Activated CD8-positive, alpha-beta memory T cell treated with anti-CD3 and anti-CD28 coated beads, Interleukin-2, amount 10 ng/mL, durations not matched to agents 7 days and 5 days (primary cell): ENCODE results near the gene CACNB4. TPM values are rescaled to one million over a fixed set of nuclear protein-coding genes. Genes with fewer than 3 reads are reported as not detected.
"Not testable (repeated sequence)": the region's sequence is repeated elsewhere in the genome, so short reads cannot be mapped to it uniquely, and the experiment has no call there.

Experiments used
- ATAC-seq: fragments of 150-1000 bp; cut with Tn5 transposase; one replicate; pipeline ENCODE4 v1.10.0; 2021; ENCODE audit warnings: moderate library complexity
- CTCF ChIA-PET: fragments of 350-600 bp; sonication (Branson Sonifier 250); formaldehyde crosslinking; loops from one replicate; lab custom pipeline; 2021; ENCODE audit warnings: antibody characterized with exemption; lab: Charles Lee
- DNase-seq: peaks from one replicate; pipeline ENCODE4 v3.0.0-alpha.2; 2020
- H3K27ac Mint-ChIP-seq: one replicate; pipeline ENCODE4 v1.8.0; 2021; ENCODE audit warnings: mild to moderate bottlenecking, mixed read lengths
- H3K27me3 Mint-ChIP-seq: one replicate; pipeline ENCODE4 v1.8.0; 2021; ENCODE audit warnings: mixed read lengths
- H3K36me3 Mint-ChIP-seq: one replicate; pipeline ENCODE4 v1.8.0; 2021; ENCODE audit warnings: mild to moderate bottlenecking, mixed read lengths
- H3K4me1 Mint-ChIP-seq: one replicate; pipeline ENCODE4 v1.8.0; 2021; ENCODE audit warnings: mixed read lengths
- H3K4me3 Mint-ChIP-seq: one replicate; pipeline ENCODE4 v1.8.0; 2021; ENCODE audit warnings: mild to moderate bottlenecking, moderate library complexity, mixed read lengths
- H3K9me3 Mint-ChIP-seq: one replicate; pipeline ENCODE4 v1.8.0; 2022; ENCODE audit warnings: low read depth, mixed read lengths
- total RNA-seq, 2 experiments: library from RNA; stranded (reverse); gene quantifications; one replicate each; pipeline ENCODE4 v1.2.3, GENCODE V29; 2021

Gene CACNB4
- total RNA-seq, 2 experiments from 2014 or later, result 0.14 to 0.23 TPM

DNA sequence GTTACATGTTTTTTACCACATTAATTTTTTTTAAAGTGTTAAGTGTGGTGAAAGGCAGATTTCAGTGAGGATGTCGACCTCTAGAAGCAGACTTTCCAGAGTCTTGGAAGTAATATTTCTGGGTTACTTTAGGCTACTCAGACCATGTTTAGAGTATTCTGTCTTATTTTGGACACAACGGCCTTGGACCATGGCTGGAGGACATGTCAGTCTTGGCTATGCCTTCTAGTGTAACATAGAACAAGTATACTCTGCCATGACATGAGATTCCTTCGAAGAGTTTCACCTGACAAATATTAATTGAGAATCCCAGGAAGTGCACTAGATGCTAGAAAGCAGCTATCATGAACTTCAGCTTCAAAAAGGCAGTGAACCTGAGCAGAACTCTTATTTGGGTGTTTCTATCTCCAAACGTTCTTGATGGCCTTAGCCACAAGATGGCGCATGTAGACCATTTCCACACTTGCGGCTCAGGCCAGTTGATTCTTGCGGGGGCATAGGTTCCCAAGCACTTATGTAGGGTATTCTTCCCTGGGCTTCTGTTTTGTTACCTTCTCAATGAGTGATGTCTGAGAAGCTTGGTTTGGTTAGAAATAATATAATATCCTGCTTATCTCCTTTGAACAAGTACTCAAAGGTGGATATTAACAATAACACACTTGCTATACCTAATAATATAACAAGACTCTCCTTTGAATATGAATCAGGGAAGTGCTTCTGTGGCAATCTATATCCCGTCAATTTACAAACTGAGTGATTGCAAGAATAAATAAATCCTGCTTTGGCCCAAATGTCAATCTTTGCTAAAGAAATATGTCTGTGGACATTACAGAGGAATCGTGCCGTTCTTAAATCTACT is 62.0 kb downstream of the CACNB4 start:
- H3K9me3 Mint-ChIP-seq, result no peaks in the 10 kb centered on the region
- CTCF ChIA-PET, result interaction anchor here (0.8 to 3.1 kb wide), 9 partner anchors 10 to 709 kb away, joined by 3 to 20 read pairs (median 4); partner anchors contain the start of gene STAM2
- DNase-seq (peak; percentile 72), ATAC-seq (peak; percentile 67)
- H3K27ac Mint-ChIP-seq, result no peak overlapping the region
- H3K36me3 Mint-ChIP-seq, result no peaks in the 10 kb centered on the region
- H3K4me3 Mint-ChIP-seq, result no peak overlapping the region
- H3K4me1 Mint-ChIP-seq, result no peaks in the 10 kb centered on the region
- no peaks in the 10 kb centered on the region for H3K27me3 Mint-ChIP-seq

DNA sequence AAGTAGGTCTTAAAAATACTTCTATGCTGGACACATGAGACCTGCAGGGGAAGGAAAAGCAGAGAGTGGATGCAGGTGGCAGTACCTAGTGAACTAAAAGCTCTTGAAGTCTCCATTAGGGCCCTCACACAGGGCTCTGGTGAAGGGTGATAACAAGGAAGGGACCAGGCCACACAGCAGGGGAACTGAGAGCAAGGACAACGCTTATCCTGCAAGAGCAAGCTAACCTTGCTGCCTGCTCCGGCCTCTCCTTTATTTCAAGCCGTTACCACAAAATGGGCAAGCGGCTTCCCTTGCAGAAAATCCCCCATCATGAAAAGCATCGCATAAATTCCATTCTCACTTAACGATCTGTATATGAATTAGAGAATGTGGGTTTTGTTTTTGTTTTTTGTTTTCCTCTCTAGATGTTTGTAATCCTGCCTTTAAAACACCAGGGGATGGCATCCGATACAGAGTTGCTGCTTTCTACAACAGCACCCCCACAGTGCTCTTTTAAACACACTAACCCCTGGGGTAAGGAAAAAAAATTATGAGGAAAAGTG is 64.5 kb downstream of the CACNB4 start:
- Mint-ChIP-seq H3K27ac (no peak overlapping the region), H3K9me3 (no peaks in the 10 kb centered on the region), H3K27me3 (peaks cover 7% of the 10 kb centered on the region), H3K4me1 (no peaks in the 10 kb centered on the region), H3K36me3 (no peaks in the 10 kb centered on the region), H3K4me3 (no peak overlapping the region)
- CTCF ChIA-PET, result interaction anchor here (1.3 to 1.4 kb wide), 2 partner anchors 9 to 35 kb away, joined by 4 to 5 read pairs; no protein-coding TSS in a partner anchor
- ATAC-seq, result no peak
- DNase-seq, result no peak

GRCh38 chr2:152033011-152033925 is 65.6 kb downstream of the CACNB4 start:
- Mint-ChIP-seq H3K27me3 (peaks cover 14% of the 10 kb centered on the region), H3K4me1 (no peaks in the 10 kb centered on the region), H3K4me3 (no peak overlapping the region), H3K36me3 (no peaks in the 10 kb centered on the region), H3K9me3 (no peaks in the 10 kb centered on the region), H3K27ac (no peak overlapping the region)
- DNase-seq (no peak), ATAC-seq (no peak)
- CTCF ChIA-PET, result interaction anchor here (1.3 to 1.4 kb wide), 2 partner anchors 8 to 34 kb away, joined by 4 to 5 read pairs; no protein-coding TSS in a partner anchor

DNA sequence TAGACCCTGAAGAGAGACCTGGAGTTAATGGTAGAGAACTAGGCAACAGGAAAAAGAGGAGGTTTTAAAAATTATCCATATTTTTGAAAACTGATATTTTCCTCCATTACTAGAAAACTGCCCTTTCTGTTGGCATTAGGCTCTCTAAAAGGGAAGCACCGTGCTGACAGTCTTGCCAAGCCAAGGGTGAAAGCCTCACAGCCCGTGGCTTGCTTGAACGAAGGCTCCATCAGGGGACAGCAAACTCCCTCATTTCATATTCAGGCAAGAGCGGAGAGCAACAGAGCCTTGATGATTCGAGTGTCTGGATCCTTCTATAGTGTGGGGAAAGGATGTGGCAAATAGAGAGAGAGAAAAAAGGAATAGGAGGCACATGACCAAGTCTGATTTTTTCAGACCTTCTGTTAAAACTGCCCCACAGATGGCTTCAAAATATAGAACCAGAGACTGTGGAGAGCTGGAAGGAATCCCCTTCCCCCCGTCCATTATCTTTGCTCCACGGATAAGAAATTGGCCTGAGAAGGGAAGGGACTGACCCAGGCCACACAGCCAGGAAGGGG is 67.0 kb downstream of the CACNB4 start:
- no peak overlapping the region for H3K27ac Mint-ChIP-seq
- no peaks in the 10 kb centered on the region for H3K36me3 Mint-ChIP-seq
- ATAC-seq (no peak), DNase-seq (no peak)
- peaks cover 17% of the 10 kb centered on the region for H3K27me3 Mint-ChIP-seq
- CTCF ChIA-PET, result no interaction called here
- no peak overlapping the region for H3K4me3 Mint-ChIP-seq
- no peaks in the 10 kb centered on the region for H3K9me3 Mint-ChIP-seq
- no peaks in the 10 kb centered on the region for H3K4me1 Mint-ChIP-seq

- H3K27ac Mint-ChIP-seq, H3K4me3 Mint-ChIP-seq, CTCF ChIA-PET, ATAC-seq, H3K36me3 Mint-ChIP-seq, H3K9me3 Mint-ChIP-seq, DNase-seq, H3K4me1 Mint-ChIP-seq: not testable (repeated sequence)
- peaks cover 17% of the 10 kb centered on the region for H3K27me3 Mint-ChIP-seq
These were observed 68.1 kb downstream of the CACNB4 start for GRCh38 chr2:152030596-152031328.

DNA sequence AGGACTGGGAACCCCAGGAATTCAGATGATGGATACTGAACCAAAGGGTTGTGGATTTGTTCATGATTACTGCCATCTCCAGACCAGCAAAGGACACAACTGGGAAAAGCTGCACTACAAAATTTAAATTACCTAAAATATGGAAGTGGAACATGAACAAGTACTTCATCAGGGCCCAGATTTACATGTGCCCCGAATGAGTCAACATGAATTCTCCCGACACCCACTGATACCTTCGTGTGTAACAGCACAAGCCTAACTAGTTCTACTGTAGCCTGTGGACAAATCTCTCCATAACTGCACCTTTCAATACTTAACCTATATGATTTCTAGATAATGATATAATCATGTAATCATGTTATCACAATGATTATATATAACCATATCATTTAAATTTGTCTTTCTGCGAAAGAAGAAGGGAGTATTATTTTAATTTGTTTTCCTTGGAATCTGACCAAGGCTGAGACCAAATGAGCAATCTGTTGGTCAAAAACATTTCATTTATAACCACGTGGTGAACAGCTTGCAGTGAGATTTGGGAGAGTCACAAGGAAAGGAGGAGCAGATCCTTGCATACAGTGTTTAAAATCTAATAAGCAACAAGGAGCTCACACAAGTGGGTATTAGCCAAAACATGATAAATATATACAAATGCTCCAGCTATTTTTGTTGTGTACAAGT is 70.5 kb downstream of the CACNB4 start:
- Mint-ChIP-seq H3K27ac (no peak overlapping the region), H3K9me3 (no peaks in the 10 kb centered on the region), H3K4me3 (no peak overlapping the region), H3K27me3 (peaks cover 17% of the 10 kb centered on the region), H3K4me1 (peaks cover 5% of the 10 kb centered on the region), H3K36me3 (no peaks in the 10 kb centered on the region)
- ATAC-seq (no peak), DNase-seq (no peak)
- CTCF ChIA-PET, result interaction anchor here (1.3 to 4.1 kb wide), 3 partner anchors 9 to 36 kb away, joined by 3 to 16 read pairs (median 3); no protein-coding TSS in a partner anchor

DNA sequence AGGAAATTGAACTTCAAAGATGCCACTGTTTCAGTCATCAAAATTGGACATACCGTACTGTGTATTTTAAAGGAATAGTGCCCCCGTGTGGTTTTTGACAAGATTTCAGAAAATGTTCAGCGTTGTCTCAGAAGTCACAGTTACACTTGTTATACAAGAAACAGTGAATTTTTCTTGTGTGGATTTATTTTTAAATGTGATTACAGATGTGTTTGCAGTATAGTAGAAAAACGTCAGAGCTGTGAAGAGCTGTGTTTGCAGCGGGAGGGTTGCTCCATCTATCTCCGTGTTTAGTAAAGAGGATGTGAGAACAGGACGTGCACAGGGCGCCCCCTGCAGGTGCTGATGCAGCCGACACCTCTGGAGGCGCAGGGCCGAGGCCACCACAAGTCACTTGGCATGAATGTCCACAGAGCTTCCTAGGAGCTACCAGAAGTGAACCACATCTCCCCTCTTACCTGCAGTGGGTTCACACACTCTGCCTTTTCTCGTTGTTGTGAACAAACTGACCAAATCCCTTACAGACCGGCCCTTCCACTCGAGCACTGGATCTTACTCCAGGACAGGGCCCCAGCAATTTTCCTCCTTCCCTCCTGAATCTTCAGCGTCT is 73.1 kb downstream of the CACNB4 start:
- peaks cover 19% of the 10 kb centered on the region for H3K27me3 Mint-ChIP-seq
- no peaks in the 10 kb centered on the region for H3K9me3 Mint-ChIP-seq
- H3K27ac Mint-ChIP-seq, result peak overlapping the region; percentile 69
- peak; percentile 98 for ATAC-seq
- no peaks in the 10 kb centered on the region for H3K36me3 Mint-ChIP-seq
- peak; percentile 86 for DNase-seq
- CTCF ChIA-PET, result interaction anchor here (0.6 to 4.1 kb wide), 45 partner anchors 8 to 756 kb away, joined by 3 to 36 read pairs (median 4); no protein-coding TSS in a partner anchor
- peak overlapping the region; percentile 72 for H3K4me3 Mint-ChIP-seq
- peaks cover 5% of the 10 kb centered on the region for H3K4me1 Mint-ChIP-seq

GRCh38 chr2:152024477-152024876 is 74.4 kb downstream of the CACNB4 start:
- H3K9me3 Mint-ChIP-seq, result no peaks in the 10 kb centered on the region
- ATAC-seq (no peak), DNase-seq (no peak)
- peaks cover 5% of the 10 kb centered on the region for H3K4me1 Mint-ChIP-seq
- H3K36me3 Mint-ChIP-seq, result no peaks in the 10 kb centered on the region
- H3K4me3 Mint-ChIP-seq, result no peak overlapping the region
- CTCF ChIA-PET, result interaction anchor here (0.7 to 4.1 kb wide), 16 partner anchors 8 to 659 kb away, joined by 3 to 36 read pairs (median 5); no protein-coding TSS in a partner anchor
- peaks cover 23% of the 10 kb centered on the region for H3K27me3 Mint-ChIP-seq
- H3K27ac Mint-ChIP-seq, result no peak overlapping the region

GRCh38 chr2:152022090-152022489 is 76.8 kb downstream of the CACNB4 start:
- no peak for ATAC-seq
- Mint-ChIP-seq H3K27ac (no peak overlapping the region), H3K4me1 (peaks cover 5% of the 10 kb centered on the region), H3K36me3 (no peaks in the 10 kb centered on the region), H3K27me3 (peaks cover 20% of the 10 kb centered on the region), H3K9me3 (no peaks in the 10 kb centered on the region), H3K4me3 (no peak overlapping the region)
- DNase-seq, result no peak
- CTCF ChIA-PET, result no interaction called here

DNA sequence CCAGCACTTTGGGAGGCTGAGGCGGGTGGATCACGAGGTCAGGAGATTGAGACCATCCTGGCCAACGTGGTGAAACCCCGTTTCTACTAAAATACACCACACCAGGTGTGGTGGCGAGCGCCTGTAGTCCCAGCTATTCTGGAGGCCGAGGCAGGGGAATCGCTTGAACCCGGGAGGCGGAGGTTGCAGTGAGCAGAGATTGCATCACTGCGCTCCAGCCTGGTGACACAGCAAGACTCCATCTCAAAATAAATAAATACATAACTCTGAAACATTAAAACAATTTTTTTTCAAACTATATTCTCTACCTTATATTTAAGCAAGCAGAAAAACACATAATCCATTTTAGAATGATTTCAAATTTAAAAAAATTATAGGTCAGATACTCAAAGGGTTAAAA is 77.8 kb downstream of the CACNB4 start:
- H3K36me3 Mint-ChIP-seq, H3K4me3 Mint-ChIP-seq, H3K27ac Mint-ChIP-seq, DNase-seq, ATAC-seq, H3K9me3 Mint-ChIP-seq, CTCF ChIA-PET, H3K4me1 Mint-ChIP-seq: not testable (repeated sequence)
- H3K27me3 Mint-ChIP-seq, result peaks cover 20% of the 10 kb centered on the region

GRCh38 chr2:152019732-152020131 is 79.1 kb downstream of the CACNB4 start:
- Mint-ChIP-seq H3K4me3 (no peak overlapping the region), H3K27me3 (peaks cover 20% of the 10 kb centered on the region), H3K27ac (no peak overlapping the region), H3K9me3 (no peaks in the 10 kb centered on the region), H3K36me3 (no peaks in the 10 kb centered on the region), H3K4me1 (no peaks in the 10 kb centered on the region)
- DNase-seq (no peak), ATAC-seq (no peak)
- CTCF ChIA-PET, result interaction anchor here (1.5 kb wide), 1 partner anchor 21 kb away, joined by 3 read pairs; no protein-coding TSS in a partner anchor
